GM19025 (cell line): Measurements from ENCODE around the gene MAGEA10.
"Not testable (repeated sequence)": the region's sequence is repeated elsewhere in the genome, so short reads cannot be mapped to it uniquely, and the experiment has no call there.

ENCODE experiments used
- ATAC-seq: cut with Tn5 transposase; IDR thresholded peaks from one replicate; pipeline ENCODE4 v1.9.1; 2021; ENCODE audit warnings: mild to moderate bottlenecking, low read depth, moderate library complexity; ENCODE audit not compliant: unreplicated experiment

The MAGEA10 gene

GRCh38 chrX:152138388-152138784, at the start of gene MAGEA10:
MAGEA10 (minus strand) TSS chrX:152138577; CDS start chrX:152135620, 2,957 bp downstream.
- ATAC-seq: no peak

DNA sequence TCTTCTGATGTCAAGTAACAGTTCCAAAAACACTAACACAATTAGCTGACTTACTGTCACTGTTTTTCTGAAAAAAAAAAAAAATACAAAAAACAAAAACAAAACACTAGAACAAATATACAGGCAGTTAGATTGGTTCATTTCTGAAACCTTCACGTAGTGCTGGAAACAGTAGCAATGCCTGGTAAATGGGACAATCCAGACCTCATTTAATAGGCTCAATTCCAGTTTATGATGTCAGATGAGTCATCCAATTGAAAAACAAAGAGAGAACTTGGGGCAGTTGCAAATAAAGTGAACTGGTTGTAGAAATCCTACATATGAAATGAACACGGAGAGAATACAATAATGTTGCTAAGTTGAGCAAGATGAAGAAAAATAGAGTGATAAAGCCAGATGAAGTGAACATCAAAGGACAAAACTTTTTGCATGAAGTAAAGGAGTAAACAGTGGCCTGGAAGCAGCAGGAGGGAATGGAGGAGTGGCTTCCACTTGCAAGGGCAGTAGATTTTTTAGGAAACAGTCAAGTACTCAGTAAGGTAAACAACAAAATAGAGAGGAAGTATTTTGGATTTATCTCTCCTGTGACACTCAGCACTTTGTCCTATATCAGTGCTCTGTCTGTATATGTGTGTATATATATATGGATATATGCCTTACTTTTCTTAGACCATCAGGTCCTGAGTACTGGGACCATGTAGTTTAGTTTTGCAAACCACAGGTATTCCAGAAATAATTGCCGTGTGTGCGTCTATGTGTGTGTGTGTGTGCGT, 39.3 kb upstream of the MAGEA10 start:
- ATAC-seq: no peak

DNA sequence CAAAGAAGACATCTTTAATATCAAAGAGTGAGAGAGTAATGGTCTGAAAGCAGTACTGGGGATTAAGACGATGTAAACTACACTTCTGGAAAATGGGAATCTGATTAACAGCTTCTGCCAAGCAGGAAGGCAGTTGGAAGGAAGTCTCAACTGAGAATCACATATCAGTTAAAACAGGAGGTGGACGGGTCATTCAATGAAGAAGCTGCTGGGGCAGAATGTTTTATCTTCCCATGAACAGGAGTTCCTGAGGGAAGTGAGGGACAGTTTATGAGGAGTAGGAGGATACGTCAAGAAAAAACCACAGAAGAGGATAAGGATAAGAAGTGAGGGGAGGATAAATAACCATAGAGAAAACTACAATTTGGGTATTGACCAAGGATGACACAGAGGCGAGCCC, 38.7 kb upstream of the MAGEA10 start:
- no peak for ATAC-seq

DNA sequence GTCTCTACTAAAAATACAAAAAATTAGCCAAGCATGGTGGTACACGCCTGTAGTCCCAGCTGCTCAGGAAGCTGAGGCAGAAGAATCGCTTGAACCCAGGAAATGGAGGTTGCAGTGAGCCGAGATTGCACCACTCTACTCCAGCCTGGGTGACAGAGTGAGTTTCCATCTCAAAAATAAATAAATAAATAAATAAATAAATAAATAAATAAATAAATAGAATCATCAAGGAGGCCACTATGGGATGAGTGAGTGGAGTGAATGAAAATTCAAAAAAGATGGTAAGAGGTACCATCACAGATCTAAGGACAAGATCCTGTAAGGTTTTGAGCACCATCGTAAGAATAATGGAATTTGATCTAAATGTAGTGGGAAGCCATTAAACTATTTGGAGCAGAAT, 37.5 kb upstream of the MAGEA10 start:
- not testable (repeated sequence) for ATAC-seq

- not testable (repeated sequence) for ATAC-seq
These were observed 35.5 kb upstream of the MAGEA10 start for GRCh38 chrX:152173923-152174322.

DNA sequence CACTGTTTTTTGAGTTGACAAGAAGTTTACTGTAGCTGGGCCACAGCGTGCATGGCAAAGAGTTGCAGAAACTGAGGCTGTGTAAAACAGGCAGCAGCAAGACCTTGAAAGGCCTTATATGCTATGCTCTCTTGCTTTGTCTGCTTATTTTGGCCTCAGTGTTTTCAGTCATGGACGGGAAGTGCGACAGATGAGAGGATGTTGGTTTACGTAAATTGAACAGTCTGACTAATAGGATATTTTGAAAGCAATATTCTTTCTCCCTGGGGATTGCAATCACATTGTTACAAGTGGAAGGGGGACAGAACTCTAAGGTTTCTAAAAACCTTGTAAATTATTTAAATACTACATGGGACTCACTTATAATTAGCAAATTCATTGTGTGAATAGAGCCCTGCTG, 32.2 kb upstream of the MAGEA10 start:
- no peak for ATAC-seq

GRCh38 chrX:152165033-152165743, 26.8 kb upstream of the MAGEA10 start:
- no peak for ATAC-seq

DNA sequence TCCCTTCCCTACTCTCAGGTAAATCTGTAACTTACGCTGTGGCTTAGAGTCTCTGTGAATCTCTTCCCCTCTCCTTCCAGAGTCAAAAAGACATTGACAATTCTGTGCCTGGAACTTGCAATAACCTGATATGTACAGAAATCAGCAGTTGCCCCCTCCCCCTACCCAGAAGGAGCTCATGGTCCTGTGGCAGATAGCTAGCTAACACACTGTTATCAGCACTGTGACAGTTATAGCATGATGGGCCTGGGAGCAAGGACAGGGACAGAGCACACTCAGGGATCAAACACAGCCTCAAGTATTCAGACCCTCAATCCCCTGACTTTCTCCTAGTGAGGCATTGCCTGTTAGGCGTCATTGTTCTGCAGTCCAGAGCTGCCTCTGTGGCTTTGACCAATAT, 18.7 kb upstream of the MAGEA10 start:
- ATAC-seq: no peak

GRCh38 chrX:152155766-152156310, 17.5 kb upstream of the MAGEA10 start:
- no peak for ATAC-seq

GRCh38 chrX:152154050-152154449, 15.7 kb upstream of the MAGEA10 start:
- no peak for ATAC-seq

GRCh38 chrX:152151256-152151655, 12.9 kb upstream of the MAGEA10 start:
- ATAC-seq: no peak

DNA sequence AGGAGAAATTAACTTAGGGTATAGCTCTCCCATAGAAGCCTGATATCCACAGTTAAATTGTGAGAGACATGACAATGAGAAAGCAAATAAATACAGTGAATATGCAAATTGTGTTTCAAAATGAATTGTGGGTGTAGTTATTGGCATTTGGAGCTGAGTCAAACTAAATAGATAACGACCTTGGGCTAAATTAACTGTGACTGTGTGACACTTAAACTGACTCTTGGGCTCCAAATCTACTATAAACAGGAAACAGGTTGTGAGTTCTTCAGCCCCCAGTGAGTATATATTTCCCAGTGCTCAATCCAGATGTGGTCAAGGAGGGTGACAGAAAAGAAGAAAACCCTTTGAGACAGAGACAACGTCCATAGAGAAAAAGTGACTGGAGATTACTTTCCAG, 11.3 kb upstream of the MAGEA10 start:
- ATAC-seq: no peak

- ATAC-seq: no peak
These were observed 1.2 kb upstream of the MAGEA10 start for GRCh38 chrX:152139589-152139988.

- no peak for ATAC-seq
These were observed 498 bp downstream of the MAGEA10 start for GRCh38 chrX:152137771-152138387.

DNA sequence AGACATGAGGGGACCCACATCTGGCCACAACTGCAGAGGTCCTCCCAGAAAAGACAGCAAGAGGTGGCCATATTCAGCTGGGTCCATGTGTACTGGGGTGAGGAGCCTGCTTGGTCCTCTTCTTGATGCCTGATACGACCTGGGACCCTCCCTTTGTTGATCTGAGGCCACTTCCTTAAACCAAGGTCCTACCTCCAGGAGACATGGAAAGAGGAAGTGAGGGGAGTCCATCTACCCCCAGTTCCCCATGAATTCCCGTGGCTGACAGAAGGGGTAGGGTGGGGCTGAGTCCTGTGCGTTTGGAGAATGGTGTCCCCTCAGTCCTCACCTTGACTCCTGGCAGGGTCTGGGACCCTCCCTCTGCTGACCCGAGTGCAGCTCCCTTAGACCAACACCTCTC, 2.1 kb downstream of the MAGEA10 start:
- no peak for ATAC-seq

- ATAC-seq: no peak
These were observed 6.9 kb downstream of the MAGEA10 start for GRCh38 chrX:152131525-152131924.

GRCh38 chrX:152129069-152129844, 9.1 kb downstream of the MAGEA10 start:
- not testable (repeated sequence) for ATAC-seq

DNA sequence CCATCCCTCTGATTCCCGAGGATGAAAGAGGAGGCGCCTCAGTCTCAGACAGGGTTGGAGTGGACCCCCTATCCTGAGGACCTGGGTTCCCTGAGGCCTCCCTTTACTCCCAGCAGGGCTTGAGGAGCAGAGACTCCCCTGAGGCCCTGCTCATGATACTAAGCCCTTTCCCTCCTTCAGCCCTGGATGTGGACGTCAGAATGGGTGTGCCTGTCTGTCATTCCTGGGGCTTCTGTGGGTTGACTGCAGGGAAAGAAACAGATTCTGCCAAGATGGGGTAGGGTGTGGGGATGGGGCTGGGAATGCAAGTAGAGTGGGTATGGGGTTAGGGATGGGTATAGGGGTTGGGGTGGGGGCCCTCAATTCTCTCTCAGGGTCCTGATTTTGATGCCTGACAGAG, 21.1 kb downstream of the MAGEA10 start:
- ATAC-seq: no peak

DNA sequence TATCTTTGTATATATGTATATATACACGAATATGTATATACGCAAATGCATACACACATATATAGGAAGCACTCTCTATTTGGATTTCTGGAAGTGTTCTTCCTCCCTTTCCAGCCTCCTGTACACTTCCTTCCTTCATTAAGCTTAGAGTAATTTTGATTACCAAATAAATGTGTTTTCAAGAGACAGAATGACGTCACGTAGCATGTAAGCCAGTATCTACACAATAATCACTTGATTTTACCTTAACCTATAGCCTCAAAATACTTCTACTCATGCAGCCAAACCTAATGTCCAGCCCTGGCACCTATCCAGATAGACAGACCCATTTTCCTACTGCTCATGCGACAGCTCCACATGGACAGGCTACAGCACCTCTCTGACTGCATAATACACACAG, 29.9 kb downstream of the MAGEA10 start:
- ATAC-seq: no peak

DNA sequence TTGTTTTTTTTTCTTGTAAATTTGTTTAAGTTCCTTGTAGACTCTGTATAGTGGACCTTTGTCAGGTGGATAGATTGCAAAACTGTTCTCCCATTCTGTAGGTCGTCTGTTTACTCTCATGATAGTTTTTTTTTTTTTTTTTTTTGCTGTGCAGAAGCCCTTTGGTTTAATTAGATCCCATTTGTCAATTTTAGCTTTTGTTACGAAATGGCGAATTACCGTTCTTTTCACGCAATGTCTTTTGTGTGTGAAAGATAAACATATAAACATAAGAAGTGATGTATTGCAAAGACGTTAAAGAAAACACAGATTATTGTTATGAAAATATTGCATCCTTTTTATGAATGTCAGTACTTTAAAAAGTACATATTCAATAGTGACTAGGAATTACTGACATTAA, 34.5 kb downstream of the MAGEA10 start:
- no peak for ATAC-seq

DNA sequence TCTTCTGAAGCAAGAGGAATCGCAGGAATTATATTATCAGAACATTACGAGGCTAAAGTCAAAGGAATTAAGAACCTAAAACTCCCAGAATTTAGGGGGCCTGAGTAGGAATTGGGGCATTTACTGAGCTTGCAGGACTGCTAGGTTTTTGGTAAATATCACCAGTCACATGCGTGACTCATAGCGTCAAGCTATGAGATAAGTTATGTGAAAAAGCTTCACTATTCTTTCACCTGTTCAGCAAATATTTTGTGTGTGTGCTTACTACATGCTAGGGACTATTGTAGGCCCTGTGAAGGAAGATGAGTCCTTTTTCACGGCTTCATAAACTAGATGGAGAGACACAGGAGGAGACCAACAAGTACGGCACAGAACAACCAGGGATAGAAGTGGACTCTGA, 52.2 kb downstream of the MAGEA10 start:
- no peak for ATAC-seq
